Measurements from ENCODE around the gene CES1. TPM values are rescaled to one million over a fixed set of nuclear protein-coding genes. Genes with fewer than 3 reads are reported as not detected.
A peak's percentile ranks its signal among the peaks of the same experiment; 100 is the strongest.
"Not testable (repeated sequence)": the region's sequence is repeated elsewhere in the genome, so short reads cannot be mapped to it uniquely, and the experiment has no call there.

Gene CES1
- total RNA-seq, 1 donor from 2014 or later: 704 TPM

DNA sequence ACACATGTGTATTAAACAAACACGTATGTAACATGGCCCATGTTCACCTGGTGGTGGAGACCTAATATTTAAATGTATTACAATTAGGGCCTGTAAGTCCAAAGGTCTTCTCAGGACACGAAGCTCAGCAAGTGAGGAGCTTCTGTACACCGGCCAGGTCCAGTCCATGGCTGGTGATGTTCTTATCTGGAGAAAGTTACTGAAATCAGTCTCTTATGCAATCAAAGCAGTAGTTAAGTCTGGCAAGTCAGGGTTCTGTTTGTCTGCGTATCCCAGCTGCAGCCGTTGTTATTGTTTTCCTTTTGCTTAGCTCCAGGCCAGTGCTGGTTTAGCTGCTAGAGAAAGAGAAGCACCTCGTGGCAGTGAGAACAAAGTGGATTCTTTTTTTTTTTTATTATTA, 41.4 kb downstream of the CES1 start:
- not testable (repeated sequence) for DNase-seq (ENCODE audit: low spot score)

DNA sequence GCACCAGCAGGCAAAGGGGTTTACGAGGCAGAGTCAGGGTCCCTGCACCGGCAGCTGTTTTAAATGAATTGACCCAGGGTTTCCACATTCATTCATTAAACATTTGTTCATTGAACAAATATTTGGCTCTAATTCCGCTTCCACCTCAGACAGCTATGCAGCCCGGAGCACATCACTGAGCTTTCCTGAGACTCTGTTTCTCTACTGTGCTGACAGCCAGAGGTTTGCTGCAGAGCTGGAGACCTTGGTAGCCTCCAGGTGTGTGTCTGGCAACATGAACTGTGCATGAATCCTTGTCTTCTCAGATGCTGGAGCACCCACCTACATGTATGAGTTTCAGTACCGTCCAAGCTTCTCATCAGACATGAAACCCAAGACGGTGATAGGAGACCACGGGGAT, 42.7 kb downstream of the CES1 start:
- DNase-seq (ENCODE audit: low spot score): not testable (repeated sequence)

DNA sequence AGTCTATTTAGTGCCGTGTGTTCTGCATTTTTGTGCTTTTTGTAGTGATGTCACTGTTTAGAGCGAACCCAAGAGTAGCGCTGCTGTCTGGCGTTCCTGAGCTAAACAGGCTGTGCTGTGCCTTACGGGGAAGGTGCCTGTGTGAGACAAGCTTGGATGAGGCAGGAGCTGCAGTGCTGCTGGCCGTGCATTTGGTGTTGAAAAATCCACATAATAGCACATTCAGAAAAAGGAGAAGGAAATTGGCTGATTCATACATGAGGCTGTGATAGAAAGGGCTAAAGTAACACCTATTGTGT, 50.2 kb downstream of the CES1 start:
- not testable (repeated sequence) for DNase-seq (ENCODE audit: low spot score)

DNA sequence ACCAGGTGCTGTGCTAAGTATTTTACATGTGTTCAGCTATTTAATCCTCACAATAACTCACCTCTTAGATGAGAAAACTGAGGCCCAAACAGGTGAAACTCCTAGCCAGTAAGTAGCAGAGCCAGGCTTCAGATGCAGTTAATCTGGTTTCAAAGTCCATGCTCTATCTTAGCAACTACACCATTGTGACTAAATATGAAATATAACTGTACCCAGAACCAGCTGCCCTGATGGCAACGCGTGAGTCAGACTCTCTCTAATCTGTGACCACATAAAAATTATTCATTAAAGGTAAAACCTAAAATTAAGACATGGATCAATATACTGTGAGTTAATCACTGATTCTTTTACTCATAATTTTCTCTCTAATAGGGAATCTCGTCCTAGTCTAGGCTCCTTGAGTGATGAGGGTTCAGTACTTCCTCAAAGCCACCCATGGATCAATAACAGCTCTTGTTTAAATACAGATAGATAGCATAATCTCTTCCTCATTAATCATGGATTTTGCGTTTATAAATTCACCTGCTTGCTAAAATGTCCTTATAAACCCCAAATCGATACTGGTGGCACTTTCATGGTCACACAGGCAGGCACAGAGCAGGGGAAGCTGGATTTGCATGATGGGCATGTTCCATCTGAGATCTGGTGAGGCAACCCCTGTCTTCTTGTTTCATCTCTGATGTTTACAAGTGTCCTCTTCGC, 50.7 kb downstream of the CES1 start:
- peak; percentile 26 for DNase-seq (ENCODE audit: low spot score)

DNA sequence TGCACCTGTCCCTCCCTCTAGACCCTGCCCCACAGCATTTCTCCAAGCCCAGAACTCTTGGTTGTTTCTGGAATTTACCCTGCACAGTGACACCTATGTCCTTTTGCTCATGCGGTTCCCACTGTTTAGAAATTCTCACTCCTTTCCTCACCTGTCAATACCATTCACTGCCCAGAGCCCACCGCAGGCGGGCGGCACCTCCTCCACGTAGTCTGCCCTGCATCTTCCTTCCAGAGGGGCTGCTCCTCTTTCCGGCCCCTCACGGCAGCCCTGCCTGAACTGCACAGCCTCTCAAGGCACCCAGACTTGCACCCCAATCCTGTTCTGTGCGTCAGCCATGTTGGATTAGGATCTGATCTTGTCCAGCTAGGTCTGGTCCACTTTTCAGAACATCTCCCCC, 51.4 kb downstream of the CES1 start:
- DNase-seq (ENCODE audit: low spot score): not testable (repeated sequence)

DNA sequence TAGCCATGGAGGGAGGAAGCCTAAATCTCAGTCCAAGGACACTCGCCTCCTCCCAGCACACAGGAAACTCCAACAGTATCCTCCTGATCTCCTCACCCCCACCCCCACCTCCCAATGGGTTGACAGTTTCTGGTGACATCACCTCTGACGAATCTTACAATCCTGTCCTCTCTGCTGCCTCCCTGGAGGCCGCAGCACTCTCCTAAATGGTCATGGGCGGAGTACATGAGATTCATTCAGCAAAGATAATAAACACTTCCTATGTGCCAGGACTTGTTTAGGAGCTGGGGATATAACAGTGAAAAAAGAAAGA, 52.8 kb downstream of the CES1 start:
- DNase-seq (ENCODE audit: low spot score): not testable (repeated sequence)

DNA sequence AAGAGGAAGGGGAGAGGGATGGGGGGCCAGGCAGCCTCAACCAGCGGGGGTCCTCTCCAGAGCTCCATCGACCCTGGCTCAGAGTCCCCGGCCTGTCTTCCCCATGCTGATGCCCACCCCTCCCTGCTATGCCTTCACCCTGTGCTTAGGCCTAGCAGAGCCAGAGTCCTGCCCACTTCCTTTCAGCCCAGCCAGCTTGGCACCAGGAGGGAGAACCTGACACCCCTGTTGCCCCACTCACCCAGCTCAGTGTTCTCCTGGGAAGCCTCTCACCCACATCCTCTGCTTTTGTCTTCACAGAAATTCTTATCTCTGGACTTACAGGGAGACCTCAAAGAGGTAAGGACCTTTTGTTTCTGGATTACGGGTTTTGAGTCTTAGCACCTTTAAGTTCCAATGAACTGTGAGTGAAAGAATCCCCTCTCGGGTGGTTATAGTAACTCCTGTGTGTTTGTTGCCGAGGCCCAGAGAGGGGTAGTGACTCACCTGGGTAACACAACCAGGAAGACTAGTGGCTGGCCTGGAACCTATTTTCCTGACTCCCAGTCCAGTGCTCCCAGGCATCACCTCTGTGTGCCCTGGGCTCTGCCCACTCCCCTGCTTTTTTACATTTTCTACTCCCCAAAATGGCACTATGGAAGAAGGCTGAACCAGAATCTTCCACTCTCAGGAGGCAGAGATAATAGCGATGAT, 53.3 kb downstream of the CES1 start:
- DNase-seq (ENCODE audit: low spot score): no peak

DNA sequence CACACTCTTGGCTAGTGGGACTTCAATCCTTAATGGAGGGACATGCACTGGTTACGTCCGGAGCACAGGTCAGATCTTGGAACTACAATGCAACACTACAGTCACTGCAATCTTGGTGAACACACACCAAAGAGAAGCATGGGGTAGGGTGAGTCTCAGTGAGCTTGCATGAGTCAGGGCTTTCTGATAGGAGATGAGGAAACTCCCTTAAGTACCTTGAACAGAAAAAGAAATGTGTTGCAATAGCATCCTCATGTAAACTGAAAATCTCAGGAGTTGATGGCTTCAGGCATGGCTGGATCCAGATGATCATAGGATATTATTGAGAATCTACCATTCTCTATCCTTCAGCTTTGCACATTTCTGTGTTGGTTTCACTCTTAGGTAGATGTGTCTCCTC, 54.1 kb downstream of the CES1 start:
- no peak for DNase-seq (ENCODE audit: low spot score)

DNA sequence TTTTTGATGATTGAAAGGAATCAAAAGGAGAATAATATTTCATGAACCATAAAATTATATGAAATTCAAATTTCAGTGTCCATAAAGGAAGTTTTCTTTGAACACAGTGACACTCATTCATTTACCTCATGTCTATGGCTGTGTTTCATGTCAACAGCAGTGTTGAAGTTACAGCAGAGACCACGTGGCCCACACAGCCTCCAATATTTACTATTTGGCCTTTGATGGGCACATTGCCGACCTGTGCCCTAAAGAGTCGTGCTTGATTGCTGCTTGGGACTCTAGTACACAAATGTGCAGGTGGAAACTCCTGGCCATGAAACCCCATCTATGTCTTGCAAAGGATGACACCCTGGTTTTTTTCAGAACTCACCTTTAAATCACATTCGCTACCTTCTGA, 57.0 kb downstream of the CES1 start:
- DNase-seq (ENCODE audit: low spot score): no peak

DNA sequence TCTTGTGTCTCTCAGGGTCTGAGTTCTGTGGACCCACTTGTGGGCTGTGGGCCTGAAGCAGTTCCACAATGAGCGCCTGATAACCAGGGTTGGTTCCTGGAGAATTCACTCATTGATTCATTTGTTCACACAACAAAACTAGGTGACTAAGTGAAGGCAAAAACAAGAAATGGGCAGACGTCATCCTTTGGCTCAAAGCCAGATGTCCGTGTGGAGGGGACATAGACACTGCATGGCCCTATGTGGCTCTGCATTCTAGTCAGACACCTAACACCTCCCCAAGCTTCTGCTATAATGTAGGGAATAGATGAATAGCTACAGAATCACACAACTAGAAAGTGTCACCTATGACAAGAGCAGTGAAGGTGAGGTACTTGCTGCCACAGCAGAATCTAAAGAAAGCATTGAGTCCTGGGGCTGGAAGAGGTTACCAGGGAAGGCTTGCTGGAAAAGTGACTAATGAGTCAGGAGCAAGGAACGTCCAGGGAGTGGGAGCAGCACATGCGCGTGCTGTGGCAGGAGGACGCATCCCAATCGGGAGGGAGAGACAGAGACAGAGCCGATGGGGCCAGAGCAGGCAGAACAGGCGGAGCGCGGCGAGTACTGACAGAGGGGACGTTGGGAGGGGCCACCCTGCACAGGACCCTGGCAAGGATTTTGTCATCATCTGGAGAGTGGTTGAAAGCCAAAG, 58.9 kb downstream of the CES1 start:
- peak; percentile 53 for DNase-seq (ENCODE audit: low spot score)

DNA sequence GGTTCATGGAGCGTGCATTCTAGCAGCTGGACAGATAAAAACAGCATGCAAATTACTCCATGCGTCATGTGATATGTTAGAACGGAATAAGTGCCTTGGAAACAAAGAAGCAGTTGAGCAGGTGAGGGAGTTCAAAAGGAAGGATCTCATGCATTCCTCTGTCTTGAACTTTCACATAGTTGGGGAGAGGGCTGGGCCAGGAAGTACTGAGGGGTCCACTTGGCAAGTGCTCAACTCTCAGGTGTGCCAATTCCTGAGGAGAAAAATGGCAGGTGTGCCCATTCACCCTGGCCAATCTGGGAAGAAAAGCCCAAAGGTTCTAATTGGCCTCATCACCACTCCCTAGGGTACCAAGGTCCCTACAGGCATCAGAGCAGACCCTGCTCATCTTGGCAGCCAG, 67.7 kb downstream of the CES1 start:
- DNase-seq (ENCODE audit: low spot score): peak; percentile 65

DNA sequence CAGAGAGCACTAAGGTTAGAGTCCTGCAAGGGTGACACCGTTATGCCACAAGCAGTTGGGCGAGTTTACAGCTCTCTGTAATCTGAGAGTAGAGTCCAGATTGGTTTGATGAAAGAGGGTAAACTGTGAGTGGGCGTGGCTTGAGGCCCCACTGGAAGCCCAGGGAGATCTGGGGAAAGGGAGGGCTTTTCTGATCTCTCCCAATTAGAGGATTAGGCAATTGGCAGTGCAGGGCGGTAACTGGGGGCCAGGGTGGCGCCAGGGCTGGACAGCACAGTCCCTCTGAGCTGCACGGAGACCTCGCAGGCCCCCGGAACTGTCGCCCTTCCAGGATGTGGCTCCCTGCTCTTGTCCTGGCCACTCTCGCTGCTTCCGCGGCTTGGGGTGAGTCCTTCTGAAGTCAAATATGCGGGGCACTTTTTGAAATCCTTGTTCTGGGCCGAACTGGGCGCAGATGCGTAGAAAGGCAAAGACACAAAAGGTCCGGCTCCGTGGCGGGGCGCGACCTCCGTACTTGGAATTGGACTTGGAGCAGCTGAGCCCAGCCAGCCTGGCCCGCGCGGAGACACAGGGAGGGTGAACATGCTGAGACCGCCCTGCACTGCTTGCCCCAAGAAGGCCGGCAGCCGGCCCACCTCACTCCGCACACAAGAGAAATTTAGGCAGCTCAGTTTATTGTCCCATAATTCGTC, 72.4 kb downstream of the CES1 start:
- peak; percentile 61 for DNase-seq (ENCODE audit: low spot score)

DNA sequence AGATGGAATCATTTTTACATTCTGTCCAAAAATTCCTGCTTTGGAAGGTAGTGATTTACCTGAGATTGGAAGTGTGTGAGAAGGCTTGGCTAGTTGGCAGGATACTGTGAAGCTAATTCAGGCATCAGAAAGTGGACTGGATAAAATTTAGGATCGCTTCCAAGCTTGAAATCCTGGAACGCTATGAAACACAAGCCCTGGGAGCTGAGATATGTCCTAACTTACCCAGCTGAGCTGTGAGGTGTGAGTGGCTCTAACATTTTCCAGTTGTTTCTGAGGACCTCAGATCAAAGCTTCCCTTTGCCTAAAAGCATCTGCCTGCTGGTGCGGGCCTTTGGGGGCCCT, 73.0 kb downstream of the CES1 start:
- DNase-seq (ENCODE audit: low spot score): not testable (repeated sequence)

DNA sequence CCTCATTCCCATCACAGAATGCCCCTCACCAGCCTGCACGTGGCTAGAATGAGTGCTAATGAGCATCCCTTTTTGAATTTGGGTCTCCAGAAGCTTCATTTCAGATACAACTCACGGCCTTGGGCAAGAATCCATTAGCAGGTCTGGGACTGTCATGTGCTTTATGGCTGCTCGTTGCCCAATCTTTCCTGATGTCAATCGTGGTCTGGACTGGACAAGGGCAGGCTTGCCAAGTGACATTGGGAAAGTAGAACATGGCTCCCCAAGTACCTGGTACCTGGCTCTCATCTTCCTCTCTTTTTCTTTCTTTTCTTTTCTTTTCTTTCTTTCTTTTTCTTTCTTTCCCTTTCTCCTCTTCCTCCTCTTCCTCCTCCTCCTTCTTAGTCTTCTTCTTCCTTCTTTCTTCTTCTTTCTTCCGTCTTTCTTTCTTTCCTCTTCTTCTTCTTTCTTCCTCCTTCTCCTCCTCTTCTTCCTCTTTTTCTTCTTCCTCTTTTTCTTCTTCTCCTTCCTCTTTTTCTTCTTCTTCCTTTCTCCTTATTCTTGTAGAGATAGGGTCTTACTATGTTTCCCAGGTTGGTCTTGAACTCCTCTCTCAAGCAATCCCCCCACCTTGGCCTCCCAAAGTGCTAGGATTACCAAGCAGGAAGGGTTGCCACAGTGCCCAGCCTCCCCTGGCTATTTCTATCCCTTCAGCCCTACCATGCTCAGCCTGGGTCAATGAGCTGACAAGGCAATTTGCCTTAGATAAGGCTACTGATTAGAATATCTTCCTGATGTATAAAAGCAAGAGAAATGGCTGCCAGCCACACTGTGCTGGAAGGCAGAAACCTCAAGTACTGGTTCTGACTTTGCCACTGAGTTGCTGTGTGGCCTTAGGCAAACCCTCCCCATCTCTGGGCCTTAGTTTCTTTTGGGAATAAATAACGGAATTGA, 75.0 kb downstream of the CES1 start:
- DNase-seq (ENCODE audit: low spot score): not testable (repeated sequence)

DNA sequence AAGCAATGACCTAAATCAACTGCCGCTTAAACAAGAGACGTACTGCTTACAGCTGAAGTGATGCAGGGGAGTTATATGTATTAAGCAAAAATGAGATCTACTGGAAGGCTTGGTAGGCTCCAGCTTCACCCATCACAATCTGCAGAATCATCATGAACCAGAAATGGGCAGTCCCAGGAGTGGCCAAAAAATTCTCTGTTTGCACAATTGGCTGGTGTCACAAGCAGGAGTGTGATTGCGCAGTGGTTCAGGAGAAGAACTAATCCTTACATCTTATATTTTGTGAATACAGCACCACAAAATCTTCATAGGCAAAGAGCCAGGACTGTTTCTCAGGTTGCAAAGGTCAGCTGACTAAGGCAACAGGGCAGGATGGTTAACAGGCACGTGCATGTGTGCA, 75.9 kb downstream of the CES1 start:
- DNase-seq (ENCODE audit: low spot score): no peak

DNA sequence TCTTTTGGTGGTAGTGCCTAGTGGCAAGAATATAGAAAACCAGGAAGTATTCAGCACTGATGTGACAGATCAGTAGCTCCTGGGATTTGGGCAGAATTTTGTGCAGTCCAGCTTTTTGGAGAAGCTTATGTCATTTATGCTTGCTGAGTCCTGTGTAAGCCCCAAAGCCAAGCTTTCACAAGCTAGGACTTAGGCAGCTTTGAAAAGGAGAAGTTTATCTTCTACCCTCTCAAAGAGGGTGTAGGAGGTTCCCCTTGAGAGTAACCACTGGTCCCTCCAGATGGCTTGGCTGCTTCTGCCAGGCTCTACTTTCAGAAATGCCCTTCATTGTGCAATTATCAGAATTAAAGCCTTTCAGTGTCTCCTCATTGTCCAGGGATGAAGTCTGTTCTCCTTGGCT, 78.8 kb downstream of the CES1 start:
- DNase-seq (ENCODE audit: low spot score): no peak

DNA sequence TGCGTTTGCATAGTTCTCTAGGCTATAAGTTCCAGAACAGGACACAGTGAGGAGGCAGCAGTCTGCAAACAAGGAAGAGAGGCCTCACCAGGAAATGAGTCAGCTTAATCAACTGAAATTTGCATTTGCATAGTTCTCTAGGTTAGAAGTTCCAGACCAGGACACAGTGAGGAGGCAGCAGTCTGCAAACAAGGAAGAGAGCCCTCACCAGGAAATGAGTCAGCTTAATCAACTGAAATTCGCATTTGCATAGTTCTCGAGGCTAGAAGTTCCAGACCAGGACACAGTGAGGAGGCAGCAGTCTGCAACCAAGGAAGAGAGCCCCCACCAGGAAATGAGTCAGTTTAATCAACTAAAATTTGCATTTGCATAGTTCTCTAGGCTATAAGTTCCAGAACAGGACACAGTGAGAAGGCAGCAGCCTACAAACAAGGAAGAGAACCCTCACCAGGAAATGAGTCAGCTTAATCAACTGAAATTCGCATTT, 79.7 kb downstream of the CES1 start:
- not testable (repeated sequence) for DNase-seq (ENCODE audit: low spot score)
